ENCODE results near the gene KCTD5.

The KCTD5 gene

GRCh38 chr16:2698103-2698870, 16.0 kb downstream of the KCTD5 start:
- no peak for DNase-seq

- DNase-seq: peak in 1 of 2 donors; percentile 40
Measured at GRCh38 chr16:2698965-2699750, 16.8 kb downstream of the KCTD5 start.

- DNase-seq: no peak
Measured at GRCh38 chr16:2699791-2700600, 17.7 kb downstream of the KCTD5 start.

- DNase-seq: no peak
Measured at GRCh38 chr16:2700786-2701185, 18.5 kb downstream of the KCTD5 start.

GRCh38 chr16:2701272-2701671, 18.9 kb downstream of the KCTD5 start:
- DNase-seq: no peak

GRCh38 chr16:2701713-2702437, 19.6 kb downstream of the KCTD5 start:
- no peak for DNase-seq

GRCh38 chr16:2702438-2702825, 20.1 kb downstream of the KCTD5 start:
- no peak for DNase-seq

GRCh38 chr16:2702871-2703745, 20.8 kb downstream of the KCTD5 start:
- peak in 1 of 2 donors; percentile 15 for DNase-seq

GRCh38 chr16:2704166-2704982, 22.1 kb downstream of the KCTD5 start:
- DNase-seq: no peak

GRCh38 chr16:2704983-2705275, 22.6 kb downstream of the KCTD5 start:
- DNase-seq: no peak

- no peak for DNase-seq
Measured at GRCh38 chr16:2705351-2705750, 23.0 kb downstream of the KCTD5 start.

- DNase-seq: no peak
Measured at GRCh38 chr16:2706085-2706484, 23.8 kb downstream of the KCTD5 start.

GRCh38 chr16:2706611-2707311, 24.4 kb downstream of the KCTD5 start:
- no peak for DNase-seq

- DNase-seq: no peak
Measured at GRCh38 chr16:2707368-2708289, 25.3 kb downstream of the KCTD5 start.

- no peak for DNase-seq
Measured at GRCh38 chr16:2708290-2708639, 25.9 kb downstream of the KCTD5 start.

- DNase-seq: no peak
Measured at GRCh38 chr16:2708955-2709587, 26.7 kb downstream of the KCTD5 start.

GRCh38 chr16:2709588-2709984, 27.3 kb downstream of the KCTD5 start:
- no peak for DNase-seq

GRCh38 chr16:2710021-2710710, 27.8 kb downstream of the KCTD5 start:
- no peak for DNase-seq

Data from hippocampal formation (tissue), 2 donors.